A549 (cell line): ENCODE data around the gene NTRK1.

Source experiments
- RNF2 ChIP-seq: fragments of 200-600 bp; sonication (generic); IDR thresholded peaks from 2 replicates; pipeline ENCODE4 v1.6.1; 2016; ENCODE audit warnings: low read depth, mild to moderate bottlenecking, antibody characterized with exemption, moderate library complexity, borderline replicate concordance
- SREBF2 ChIP-seq: fragments of 450-650 bp; IDR thresholded peaks from 2 replicates; pipeline ENCODE4 v1.6.1; 2014; ENCODE audit warnings: mild to moderate bottlenecking, moderate library complexity
- TF ChIP-seq, protein P1 (sequence below): fragments of 200-600 bp; sonication (generic); IDR thresholded peaks from 2 replicates; pipeline ENCODE4 v1.6.1; 2016; ENCODE audit warnings: antibody characterized with exemption, mild to moderate bottlenecking, moderate library complexity

DNA sequence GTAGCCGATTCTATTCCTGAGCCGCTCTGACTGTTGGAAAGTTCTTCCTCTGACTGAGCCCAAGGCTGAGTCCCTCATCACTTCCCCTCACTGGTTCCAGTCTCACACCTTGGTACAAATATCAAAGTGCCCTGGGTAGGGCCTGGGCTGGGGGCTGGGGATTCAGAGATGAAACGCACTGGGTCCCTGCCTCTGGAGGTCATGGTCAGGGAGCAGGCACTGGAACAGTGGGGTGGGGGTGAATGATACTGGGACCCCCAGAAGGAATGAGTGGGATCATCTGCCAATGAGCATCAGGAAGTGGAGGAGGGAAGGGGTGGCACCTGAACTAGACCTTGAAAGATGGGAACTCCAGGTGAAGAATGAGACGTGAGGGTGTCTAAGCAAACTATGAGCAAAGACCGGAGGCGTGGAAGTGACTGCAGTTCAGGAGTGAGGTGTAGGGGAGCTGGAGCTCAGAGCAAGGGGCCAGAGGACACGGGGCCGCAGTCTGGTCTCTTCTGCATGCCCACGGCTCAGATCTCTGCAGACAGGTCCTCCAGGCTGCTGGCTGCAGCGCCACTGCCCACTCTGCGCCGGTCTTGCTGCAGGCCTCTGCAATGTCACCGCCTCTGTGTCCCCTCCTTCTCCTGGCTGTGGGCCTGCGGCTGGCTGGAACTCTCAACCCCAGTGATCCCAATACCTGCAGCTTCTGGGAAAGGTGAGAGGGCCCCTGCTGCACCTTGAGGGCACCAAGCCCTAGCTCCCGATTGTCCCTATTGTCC is 42.8 kb downstream of the NTRK1 start:
- TF ChIP-seq SREBF2, result no peak
- TF ChIP-seq, protein P1, sequence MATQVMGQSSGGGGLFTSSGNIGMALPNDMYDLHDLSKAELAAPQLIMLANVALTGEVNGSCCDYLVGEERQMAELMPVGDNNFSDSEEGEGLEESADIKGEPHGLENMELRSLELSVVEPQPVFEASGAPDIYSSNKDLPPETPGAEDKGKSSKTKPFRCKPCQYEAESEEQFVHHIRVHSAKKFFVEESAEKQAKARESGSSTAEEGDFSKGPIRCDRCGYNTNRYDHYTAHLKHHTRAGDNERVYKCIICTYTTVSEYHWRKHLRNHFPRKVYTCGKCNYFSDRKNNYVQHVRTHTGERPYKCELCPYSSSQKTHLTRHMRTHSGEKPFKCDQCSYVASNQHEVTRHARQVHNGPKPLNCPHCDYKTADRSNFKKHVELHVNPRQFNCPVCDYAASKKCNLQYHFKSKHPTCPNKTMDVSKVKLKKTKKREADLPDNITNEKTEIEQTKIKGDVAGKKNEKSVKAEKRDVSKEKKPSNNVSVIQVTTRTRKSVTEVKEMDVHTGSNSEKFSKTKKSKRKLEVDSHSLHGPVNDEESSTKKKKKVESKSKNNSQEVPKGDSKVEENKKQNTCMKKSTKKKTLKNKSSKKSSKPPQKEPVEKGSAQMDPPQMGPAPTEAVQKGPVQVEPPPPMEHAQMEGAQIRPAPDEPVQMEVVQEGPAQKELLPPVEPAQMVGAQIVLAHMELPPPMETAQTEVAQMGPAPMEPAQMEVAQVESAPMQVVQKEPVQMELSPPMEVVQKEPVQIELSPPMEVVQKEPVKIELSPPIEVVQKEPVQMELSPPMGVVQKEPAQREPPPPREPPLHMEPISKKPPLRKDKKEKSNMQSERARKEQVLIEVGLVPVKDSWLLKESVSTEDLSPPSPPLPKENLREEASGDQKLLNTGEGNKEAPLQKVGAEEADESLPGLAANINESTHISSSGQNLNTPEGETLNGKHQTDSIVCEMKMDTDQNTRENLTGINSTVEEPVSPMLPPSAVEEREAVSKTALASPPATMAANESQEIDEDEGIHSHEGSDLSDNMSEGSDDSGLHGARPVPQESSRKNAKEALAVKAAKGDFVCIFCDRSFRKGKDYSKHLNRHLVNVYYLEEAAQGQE, result no peak
- TF ChIP-seq RNF2, result no peak
